NK-92 treated with Interleukin-12 subunit alpha and Interleukin-12 subunit beta, amount 100 ng/mL, for 24 hours (cell line): ENCODE measurements around the gene B4GALT2.

ENCODE experiments used
- DNase-seq: peaks from one replicate; lab custom pipeline; 2025; lab: John Stamatoyannopoulos, UW

The B4GALT2 gene

GRCh38 chr1:43946236-43947060, 32.6 kb upstream of the B4GALT2 start, which contains the start of gene IPO13:
Gene IPO13, plus strand, starts transcription at chr1:43946950. Its CDS starts 651 bp downstream, at chr1:43947601.
- peak; percentile 94 for DNase-seq

GRCh38 chr1:43947061-43947873, 31.7 kb upstream of the B4GALT2 start:
- no peak for DNase-seq

GRCh38 chr1:43947874-43948437, 31.1 kb upstream of the B4GALT2 start:
- DNase-seq, result no peak

- no peak for DNase-seq
Observed at GRCh38 chr1:43949678-43950077, 29.3 kb upstream of the B4GALT2 start.

- no peak for DNase-seq
Observed at GRCh38 chr1:43951021-43951985, 27.7 kb upstream of the B4GALT2 start.

GRCh38 chr1:43952731-43953346, 26.2 kb upstream of the B4GALT2 start:
- no peak for DNase-seq

GRCh38 chr1:43953361-43953760, 25.6 kb upstream of the B4GALT2 start:
- no peak for DNase-seq

GRCh38 chr1:43954036-43954435, 25.0 kb upstream of the B4GALT2 start:
- no peak for DNase-seq

GRCh38 chr1:43956234-43956633, 22.8 kb upstream of the B4GALT2 start:
- no peak for DNase-seq

GRCh38 chr1:43957407-43958040, 21.5 kb upstream of the B4GALT2 start:
- DNase-seq, result no peak

GRCh38 chr1:43958351-43959255, 20.4 kb upstream of the B4GALT2 start:
- no peak for DNase-seq

GRCh38 chr1:43960798-43961197, 18.2 kb upstream of the B4GALT2 start:
- no peak for DNase-seq

GRCh38 chr1:43961692-43962091, 17.3 kb upstream of the B4GALT2 start:
- DNase-seq, result no peak

GRCh38 chr1:43962324-43962723, 16.7 kb upstream of the B4GALT2 start:
- DNase-seq, result no peak

GRCh38 chr1:43963006-43963405, 16.0 kb upstream of the B4GALT2 start:
- DNase-seq, result no peak

GRCh38 chr1:43963890-43964289, 15.1 kb upstream of the B4GALT2 start:
- DNase-seq, result no peak

- no peak for DNase-seq
Observed at GRCh38 chr1:43965316-43965715, 13.7 kb upstream of the B4GALT2 start.

GRCh38 chr1:43968348-43968948, 10.6 kb upstream of the B4GALT2 start:
- peak; percentile 17 for DNase-seq

GRCh38 chr1:43969416-43969745, 9.6 kb upstream of the B4GALT2 start:
- no peak for DNase-seq
